Gastroesophageal sphincter (tissue), 4 donors: ENCODE data around the gene CARD11. TPM values are rescaled to one million over a fixed set of nuclear protein-coding genes. Genes with fewer than 3 reads are reported as not detected.

ENCODE experiments used
- ATAC-seq: fragments of 150-250 bp; one replicate; pipeline ENCODE4 v1.9.1; 2016; ENCODE audit warnings: mild to moderate bottlenecking, moderate library complexity
- H3K27ac ChIP-seq, 4 donors: fragments of 200-600 bp; sonication (generic) in 3 of 4; 1 replicate in 3 of 4; 2 replicates in 1 of 4; pipeline ENCODE4 v1.5.1; 2016 to 2019
- H3K27me3 ChIP-seq: fragments of 200-600 bp; sonication (generic); one replicate; pipeline ENCODE4 v1.5.1; 2019
- H3K36me3 ChIP-seq, 2 donors: fragments of 200-600 bp; sonication (generic); one replicate each; pipeline ENCODE4 v1.5.1; 2019; ENCODE audit warnings: control low read depth in 1 of 2
- H3K4me1 ChIP-seq, 3 donors: fragments of 200-600 bp; sonication (generic); 1 replicate in 2 of 3; 2 replicates in 1 of 3; pipeline ENCODE4 v1.5.1; 2016 to 2019; ENCODE audit warnings: control low read depth in 2 of 3
- H3K4me3 ChIP-seq, 2 donors: fragments of 200-600 bp; sonication (generic); one replicate each; pipeline ENCODE4 v1.5.1; 2019; ENCODE audit warnings: mild to moderate bottlenecking in 1 of 2, moderate library complexity in 1 of 2
- H3K9me3 ChIP-seq, 3 donors: fragments of 200-600 bp; sonication (generic); one replicate each; pipeline ENCODE4 v1.5.1; 2017 to 2019; ENCODE audit warnings: control low read depth in 2 of 3
- CTCF ChIP-seq, 4 experiments: fragments of 200-600 bp in 2 of 4; fragments of 450-650 bp in 2 of 4; sonication (generic) in 1 of 4; IDR thresholded peaks; one replicate each; pipeline ENCODE4 v1.5.1; 2017 to 2019; ENCODE audit warnings: antibody characterized with exemption in 4 of 4, mild to moderate bottlenecking in 2 of 4, moderate library complexity in 2 of 4
- EP300 ChIP-seq: sonication (generic); formaldehyde crosslinking; IDR thresholded peaks from one replicate; pipeline ENCODE4 v1.6.1; 2017; ENCODE audit warnings: antibody characterized with exemption, mild to moderate bottlenecking
- POLR2A ChIP-seq, 2 donors: fragments of 450-650 bp; IDR thresholded peaks; one replicate each; pipeline ENCODE4 v1.6.1; 2017; ENCODE audit warnings: antibody characterized with exemption in 2 of 2, mild to moderate bottlenecking in 2 of 2, moderate library complexity in 1 of 2
- POLR2AphosphoS5 ChIP-seq: sonication (generic); formaldehyde crosslinking; IDR thresholded peaks from one replicate; pipeline ENCODE4 v1.6.1; 2017; ENCODE audit warnings: antibody characterized with exemption
- WGBS, 2 donors: methylation state at CpG; one replicate each; pipeline ENCODE4 v1.1.5; 2018; ENCODE audit warnings: low coverage in 1 of 2; 5-methylcytosine and 5-hydroxymethylcytosine counted together
- total RNA-seq, 4 donors: library from RNA; depleted of rRNA; stranded (reverse); fragments of >200 nt; gene quantifications; one replicate each; pipeline ENCODE4 v1.1.0, GENCODE V29; 2016

Gene CARD11
- total RNA-seq, 4 donors from 2014 or later, result 0.27 to 0.67 (median 0.45) TPM

- no peaks in the 10 kb centered on the region for H3K36me3 ChIP-seq
- H3K9me3 ChIP-seq, result no peaks in the 10 kb centered on the region
- ATAC-seq, result no peak
- WGBS, 2 donors, result 79% methylated on average over 4 of the region's 10 CpGs; no CpG with 5 or more reads in 1 of the 2 donors
- no peak overlapping the region for H3K4me3 ChIP-seq
- H3K4me1 ChIP-seq, result no peaks in the 10 kb centered on the region
- TF ChIP-seq CTCF (IDR thresholded peaks at IDR 0.05) (no peak), EP300 (no peak), POLR2A (IDR thresholded peaks at IDR 0.05) (no peak), POLR2AphosphoS5 (no peak)
- H3K27ac ChIP-seq, result no peak overlapping the region
- H3K27me3 ChIP-seq, result peaks cover 15% of the 10 kb centered on the region
Measured at GRCh38 chr7:2882111-2882510, 161.6 kb downstream of the CARD11 start.

- Histone ChIP-seq H3K36me3 (no peaks in the 10 kb centered on the region), H3K27ac (no peak overlapping the region), H3K27me3 (peaks cover 24% of the 10 kb centered on the region), H3K4me1 (no peaks in the 10 kb centered on the region), H3K4me3 (no peak overlapping the region), H3K9me3 (no peaks in the 10 kb centered on the region)
- WGBS, 2 donors, result 64 to 74% methylated on average over 5 to 6 of the region's 18 CpGs
- no peak for TF ChIP-seq POLR2A (IDR thresholded peaks at IDR 0.05)
- TF ChIP-seq EP300, result no peak
- TF ChIP-seq POLR2AphosphoS5, result no peak
- TF ChIP-seq CTCF (IDR thresholded peaks at IDR 0.05), result no peak
- no peak for ATAC-seq
Measured at GRCh38 chr7:2880874-2881533, 162.7 kb downstream of the CARD11 start.

- H3K27me3 ChIP-seq, result peaks cover 28% of the 10 kb centered on the region
- H3K27ac ChIP-seq, result no peak overlapping the region
- no peaks in the 10 kb centered on the region for H3K36me3 ChIP-seq
- no peaks in the 10 kb centered on the region for H3K4me1 ChIP-seq
- H3K4me3 ChIP-seq, result no peak overlapping the region
- H3K9me3 ChIP-seq, result no peaks in the 10 kb centered on the region
- TF ChIP-seq EP300, result no peak
- no peak for TF ChIP-seq CTCF (IDR thresholded peaks at IDR 0.05)
- TF ChIP-seq POLR2A (IDR thresholded peaks at IDR 0.05), result no peak
- TF ChIP-seq POLR2AphosphoS5, result no peak
- ATAC-seq, result no peak
- 60 to 96% methylated on average over 4 to 8 of the region's 8 CpGs for WGBS, 2 donors
Measured at GRCh38 chr7:2880051-2880450, 163.6 kb downstream of the CARD11 start.

- H3K4me3 ChIP-seq, result no peak overlapping the region
- no peaks in the 10 kb centered on the region for H3K9me3 ChIP-seq
- peaks cover 28% of the 10 kb centered on the region for H3K27me3 ChIP-seq
- no peaks in the 10 kb centered on the region for H3K4me1 ChIP-seq
- no peak for ATAC-seq
- WGBS, 2 donors, result 84 to 100% methylated on average over 4 to 7 of the region's 8 CpGs
- H3K27ac ChIP-seq, result no peak overlapping the region
- no peaks in the 10 kb centered on the region for H3K36me3 ChIP-seq
- TF ChIP-seq POLR2AphosphoS5, result no peak
- no peak for TF ChIP-seq EP300
- TF ChIP-seq POLR2A (IDR thresholded peaks at IDR 0.05), result no peak
- TF ChIP-seq CTCF (IDR thresholded peaks at IDR 0.05), result no peak
Measured at GRCh38 chr7:2879354-2879753, 164.3 kb downstream of the CARD11 start.

- no peaks in the 10 kb centered on the region for H3K4me1 ChIP-seq
- H3K9me3 ChIP-seq, result no peaks in the 10 kb centered on the region
- H3K4me3 ChIP-seq, result no peak overlapping the region
- 69 to 72% methylated on average over 2 to 3 of the region's 3 CpGs for WGBS, 2 donors
- H3K36me3 ChIP-seq, result no peaks in the 10 kb centered on the region
- no peak for ATAC-seq
- TF ChIP-seq CTCF (IDR thresholded peaks at IDR 0.05), result no peak
- TF ChIP-seq POLR2AphosphoS5, result no peak
- TF ChIP-seq EP300, result no peak
- no peak for TF ChIP-seq POLR2A (IDR thresholded peaks at IDR 0.05)
- H3K27me3 ChIP-seq, result peaks cover 24% of the 10 kb centered on the region
- H3K27ac ChIP-seq, result no peak overlapping the region
Measured at GRCh38 chr7:2878306-2878705, 165.4 kb downstream of the CARD11 start.
